HG02884 (cell line): ENCODE data around the gene CHORDC1.
A peak's percentile ranks its signal among the peaks of the same experiment; 100 is the strongest.
"Not testable (repeated sequence)": the region's sequence is repeated elsewhere in the genome, so short reads cannot be mapped to it uniquely, and the experiment has no call there.

ENCODE experiments used
- ATAC-seq: cut with Tn5 transposase; IDR thresholded peaks from one replicate; pipeline ENCODE4 v1.9.1; 2021; ENCODE audit warnings: mild to moderate bottlenecking, moderate library complexity; ENCODE audit not compliant: unreplicated experiment

Gene CHORDC1

DNA sequence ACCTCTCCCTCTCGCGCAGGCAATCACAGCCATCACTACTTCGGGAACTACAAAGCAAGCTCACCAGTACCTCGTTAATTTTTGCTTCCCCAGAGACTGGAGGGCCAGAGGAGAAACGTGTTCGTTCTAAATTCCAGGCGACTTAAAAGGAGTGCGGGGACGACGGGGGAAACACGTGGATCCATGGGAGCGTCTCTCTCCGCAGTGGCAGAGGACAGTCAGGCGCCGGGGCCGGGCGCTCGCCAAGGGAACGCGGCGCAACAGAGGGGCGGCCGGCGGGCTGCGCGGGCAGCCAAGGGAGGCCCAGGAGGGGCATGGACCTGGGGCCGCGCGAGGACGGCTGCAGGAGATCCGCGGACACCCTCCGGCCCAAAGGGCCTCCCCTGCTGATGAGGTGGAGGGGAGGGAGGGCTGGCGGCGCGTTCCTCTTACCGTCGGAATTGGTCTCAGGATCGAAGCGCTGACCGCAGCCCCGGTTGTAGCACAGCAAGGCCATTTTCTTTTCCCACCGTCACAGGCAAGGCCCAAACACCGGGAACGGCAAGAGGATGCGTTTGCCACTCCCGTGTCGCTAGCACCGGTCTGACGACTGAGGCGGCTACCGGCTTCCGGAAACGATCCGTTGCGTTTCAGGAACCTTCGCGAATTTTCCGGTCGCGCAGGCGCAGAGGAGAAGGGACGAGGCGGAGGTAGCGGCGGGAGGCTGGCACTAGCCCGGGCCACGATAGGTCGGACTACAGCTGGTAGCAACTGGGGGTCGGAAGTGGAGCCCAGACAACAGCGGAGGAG lies at the start of gene CHORDC1:
Gene CHORDC1 (minus strand): TSS at position 591 of the 789 bp plus-strand sequence. CDS start 95 bp downstream, at position 496.
- peak; percentile 85 for ATAC-seq

DNA sequence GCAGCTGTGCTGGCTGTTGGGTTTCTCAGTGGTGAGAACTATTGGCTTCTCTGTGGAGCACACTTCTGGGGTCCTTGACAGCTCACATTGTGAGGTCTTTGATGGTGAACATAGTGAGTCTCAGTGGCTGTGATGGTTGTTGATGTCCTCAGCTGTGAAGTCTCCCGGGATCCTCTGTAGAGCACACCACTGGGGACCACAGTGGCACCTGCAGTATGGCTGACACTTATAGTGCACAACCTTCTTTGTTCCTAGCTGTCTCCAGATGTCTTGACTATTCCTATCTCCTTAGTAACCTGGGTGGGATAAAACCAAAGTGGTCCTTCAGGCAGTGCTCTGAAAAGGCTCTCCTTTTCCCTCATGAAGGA lies 34.3 kb upstream of the CHORDC1 start:
- ATAC-seq: no peak

DNA sequence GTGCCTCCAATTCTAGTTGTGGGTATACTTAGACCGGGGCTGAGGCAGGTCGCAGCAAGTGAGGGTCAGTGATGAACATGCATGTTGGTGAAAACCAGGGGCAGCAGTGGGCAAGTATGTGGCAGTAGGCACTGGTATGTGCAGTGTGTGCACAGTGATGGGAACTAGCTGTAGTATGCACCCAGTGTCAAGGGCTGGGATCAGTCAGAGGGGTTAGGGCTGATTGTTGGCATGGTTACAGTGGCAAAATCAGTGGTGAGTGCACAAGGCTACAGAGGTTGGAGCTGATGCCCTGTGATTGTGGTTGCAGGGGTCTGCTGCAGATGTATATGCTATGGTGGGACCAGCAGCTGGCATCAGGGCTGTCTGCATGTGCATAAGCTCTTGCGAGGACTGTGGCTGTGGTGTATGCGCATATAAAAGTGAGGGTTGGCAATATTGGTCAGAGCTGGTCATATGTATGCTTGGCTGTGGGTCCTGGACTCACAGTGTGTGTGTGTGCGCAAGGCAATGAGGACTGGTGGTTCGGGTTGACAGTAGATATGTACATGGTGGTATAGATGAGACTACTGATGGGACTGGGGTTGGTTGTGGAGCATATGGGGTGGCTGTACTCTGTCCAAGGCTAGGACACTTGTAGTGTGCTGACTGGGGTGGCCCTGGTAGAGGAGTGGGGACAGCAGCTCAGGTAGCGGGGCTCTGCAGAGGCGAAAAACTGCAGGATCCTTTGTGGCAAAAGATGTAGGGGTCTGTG lies 33.7 kb upstream of the CHORDC1 start:
- ATAC-seq: no peak

DNA sequence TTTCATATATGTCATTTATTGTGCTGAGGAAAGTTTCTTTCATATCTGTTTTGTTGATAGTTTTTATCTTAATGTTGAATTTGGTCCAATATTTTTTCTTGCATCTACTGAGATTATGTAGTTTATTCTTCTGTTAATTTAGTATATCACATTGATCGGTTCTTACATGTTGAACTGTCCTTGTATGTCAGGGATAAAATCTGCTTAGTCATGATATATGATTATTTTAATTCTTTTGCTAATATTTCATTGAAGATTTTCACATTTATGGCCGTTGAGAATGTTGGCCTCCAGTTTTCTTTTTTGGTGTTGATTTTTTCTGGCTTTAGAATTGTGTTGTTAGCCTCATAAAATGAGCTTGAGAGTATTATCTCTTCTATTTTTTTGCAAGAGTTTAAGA lies 31.2 kb upstream of the CHORDC1 start:
- no peak for ATAC-seq

DNA sequence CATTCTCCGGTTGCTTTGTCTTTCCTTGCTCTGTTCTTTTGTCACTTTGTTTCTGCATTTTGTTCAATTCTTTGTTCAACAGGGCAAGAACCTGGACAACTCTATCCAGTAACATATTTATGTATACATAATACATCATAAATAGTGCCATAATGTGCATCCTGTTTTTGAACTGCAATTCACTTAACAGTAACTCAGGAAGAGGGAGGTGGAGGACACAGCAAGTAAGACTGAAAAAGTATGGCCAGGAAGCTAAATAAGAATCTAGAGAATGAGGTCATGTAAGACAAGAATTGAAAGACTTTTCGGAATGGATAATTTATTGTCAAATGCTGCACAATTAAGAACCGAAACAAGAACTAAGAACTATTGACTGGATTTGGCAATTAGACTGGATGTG lies 29.2 kb upstream of the CHORDC1 start:
- ATAC-seq: no peak

DNA sequence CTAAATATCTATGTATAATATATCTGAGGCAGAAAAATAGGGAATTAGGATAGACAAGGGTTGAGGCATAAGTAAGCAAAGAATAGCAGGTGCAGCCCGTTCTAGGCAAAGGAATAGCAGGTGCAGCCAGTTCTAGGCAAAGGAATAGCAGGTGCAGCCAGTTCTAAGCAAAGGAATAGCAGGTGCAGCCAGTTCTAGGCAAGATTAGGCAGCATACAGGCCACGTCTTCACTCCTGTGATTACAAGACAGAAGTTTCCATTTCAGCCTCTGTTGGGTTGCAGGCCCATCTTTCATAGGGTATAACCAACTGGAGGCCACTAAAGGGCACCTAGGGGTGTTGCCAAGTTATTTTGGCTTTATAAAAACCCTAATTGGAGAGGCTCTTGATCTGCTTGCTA lies 28.8 kb upstream of the CHORDC1 start:
- ATAC-seq: peak; percentile 17

DNA sequence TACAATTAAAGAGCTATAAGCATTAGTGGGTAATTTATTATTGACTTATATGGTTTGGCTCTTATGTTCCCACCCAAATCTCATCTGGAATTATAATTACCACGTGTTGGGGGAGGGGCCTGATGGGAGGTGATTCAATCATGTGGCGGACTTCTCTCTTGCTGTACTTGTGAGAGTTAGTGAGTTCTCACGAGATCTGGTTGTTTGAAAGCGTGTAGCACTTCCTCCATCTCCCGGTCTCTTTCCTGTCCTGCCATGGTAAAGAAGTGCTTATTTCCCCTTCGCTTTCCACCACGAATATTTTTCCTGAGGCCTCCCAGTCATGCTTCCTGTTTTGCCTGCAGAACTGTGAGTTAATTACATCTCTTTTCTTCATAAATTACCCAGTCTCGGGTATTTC lies 28.1 kb upstream of the CHORDC1 start:
- peak; percentile 74 for ATAC-seq

DNA sequence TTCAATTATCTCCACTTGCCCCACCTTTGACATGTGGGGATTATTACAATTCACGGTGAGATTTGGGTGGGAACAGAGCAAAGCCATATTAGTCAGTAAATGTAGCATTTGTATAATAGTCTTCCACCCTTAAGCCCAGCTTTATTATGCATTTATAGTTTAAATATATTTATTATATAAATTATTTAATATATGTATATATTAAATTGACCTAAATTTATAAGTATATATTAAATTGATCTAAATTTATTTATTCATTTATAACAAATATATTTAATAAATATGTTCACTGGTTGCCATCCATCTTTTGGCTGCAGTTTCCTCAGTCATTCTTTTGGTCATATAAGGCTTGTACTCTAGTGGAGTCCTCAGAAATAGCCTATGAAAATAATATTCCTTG lies 23.6 kb upstream of the CHORDC1 start:
- no peak for ATAC-seq

DNA sequence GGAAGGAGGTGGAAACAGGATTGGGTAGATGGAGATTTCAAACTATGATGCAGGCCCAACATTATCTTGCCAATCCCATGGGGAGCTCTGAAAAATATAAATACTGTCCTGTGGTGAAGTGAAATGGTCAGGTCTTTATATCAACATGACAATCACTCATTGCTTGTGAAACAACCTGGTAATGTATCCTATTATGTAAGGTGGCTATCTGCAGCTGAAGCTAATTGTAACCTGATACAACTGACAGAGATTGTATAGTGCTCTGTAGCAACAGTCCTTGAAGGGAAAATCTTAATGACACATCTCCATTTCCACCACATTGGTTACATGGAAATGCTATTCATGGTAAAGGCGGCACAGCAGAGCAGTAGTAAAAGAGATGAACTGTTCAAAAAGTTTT lies 20.7 kb upstream of the CHORDC1 start:
- no peak for ATAC-seq

DNA sequence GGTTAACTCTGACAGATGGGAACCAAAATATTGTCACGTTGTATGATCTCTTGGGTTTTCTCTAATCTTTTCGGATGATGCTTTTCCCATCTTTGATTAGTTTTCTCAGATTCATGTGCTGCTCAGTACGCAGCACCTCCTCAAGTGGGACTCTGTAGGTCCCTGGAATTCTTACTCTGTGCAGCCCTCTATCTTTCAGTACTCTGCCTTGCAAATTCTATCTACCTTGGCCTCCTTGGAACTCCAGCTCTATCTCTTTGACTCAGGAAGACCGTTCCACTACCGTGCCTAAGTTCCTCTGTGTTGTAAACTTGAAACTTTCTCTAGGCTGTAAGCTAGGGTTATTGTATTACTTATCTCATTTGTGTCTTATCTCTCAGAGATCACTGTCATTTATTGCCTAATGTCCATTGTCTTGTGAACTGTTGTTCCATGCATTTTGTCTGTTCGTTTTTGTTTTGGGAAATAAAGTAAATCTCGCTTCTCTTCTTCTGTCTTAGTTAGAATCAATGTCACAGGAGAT lies 20.1 kb upstream of the CHORDC1 start:
- ATAC-seq: no peak

DNA sequence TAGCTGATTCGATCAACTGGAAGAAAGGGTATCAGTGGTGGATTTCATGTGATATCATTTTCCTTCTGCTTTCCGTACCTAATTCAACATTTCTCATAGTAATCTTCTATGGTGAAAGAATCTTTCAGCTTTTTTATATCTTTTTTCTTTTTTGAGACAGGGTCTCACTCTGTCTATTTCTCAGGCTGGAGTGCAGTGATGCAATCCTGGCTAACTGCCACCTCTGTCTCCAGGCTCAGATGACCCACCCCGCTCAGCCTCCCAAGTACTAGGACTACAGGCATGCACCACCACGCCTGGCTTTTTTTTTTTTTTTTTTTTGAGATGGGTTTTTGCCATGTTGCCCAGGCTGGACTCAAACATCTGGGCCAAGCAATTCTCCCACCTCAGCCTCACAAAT lies 18.6 kb upstream of the CHORDC1 start:
- ATAC-seq: no peak

DNA sequence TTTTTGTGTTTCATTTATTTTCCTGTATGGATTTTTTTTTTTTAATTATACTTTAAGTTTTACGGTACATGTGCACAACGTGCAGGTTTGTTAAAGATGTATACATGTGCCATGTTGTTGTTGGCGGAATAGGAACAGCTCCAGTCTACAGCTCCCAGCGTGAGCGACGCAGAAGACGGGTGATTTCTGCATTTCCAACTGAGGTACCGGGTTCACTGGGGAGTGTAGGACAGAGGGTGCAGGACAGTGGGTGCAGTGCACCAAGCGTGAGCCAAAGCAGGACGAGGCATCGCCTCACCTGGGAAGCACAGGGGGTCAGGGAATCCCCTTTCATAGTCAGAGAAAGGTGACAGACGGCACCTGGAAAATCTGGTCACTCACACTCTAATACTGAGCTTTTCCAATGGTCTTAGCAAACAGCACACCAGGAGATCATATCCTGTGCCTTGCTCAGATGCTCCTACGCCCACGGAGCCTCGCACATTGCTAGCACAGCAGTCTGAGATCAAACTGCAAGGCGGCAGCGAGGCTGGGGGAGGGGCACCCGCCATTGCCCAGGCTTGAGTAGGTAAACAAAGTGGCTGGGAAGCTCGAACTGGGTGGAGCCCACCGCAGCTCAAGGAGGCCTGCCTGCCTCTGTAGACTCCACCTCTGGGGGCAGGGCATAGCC lies 17.3 kb upstream of the CHORDC1 start:
- ATAC-seq: not testable (repeated sequence)

DNA sequence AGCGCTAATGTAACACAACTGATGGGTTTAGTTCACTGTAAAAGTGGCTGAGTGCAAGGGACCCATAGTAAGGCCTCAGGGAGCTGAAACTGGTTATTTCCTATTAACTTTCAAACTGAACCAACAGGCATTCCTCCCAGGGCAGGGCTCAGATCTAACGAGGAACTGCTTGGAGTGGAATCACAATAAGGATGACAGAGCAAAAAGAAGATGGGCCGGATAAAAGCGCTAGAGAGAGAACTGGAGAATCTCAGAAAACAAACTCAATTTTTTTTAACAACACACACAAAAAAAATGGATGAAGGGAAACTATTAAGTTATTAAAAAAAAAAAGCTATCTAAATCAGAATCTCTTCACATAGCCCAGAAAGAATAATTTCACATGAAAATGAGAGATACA lies 14.2 kb upstream of the CHORDC1 start:
- ATAC-seq: no peak

DNA sequence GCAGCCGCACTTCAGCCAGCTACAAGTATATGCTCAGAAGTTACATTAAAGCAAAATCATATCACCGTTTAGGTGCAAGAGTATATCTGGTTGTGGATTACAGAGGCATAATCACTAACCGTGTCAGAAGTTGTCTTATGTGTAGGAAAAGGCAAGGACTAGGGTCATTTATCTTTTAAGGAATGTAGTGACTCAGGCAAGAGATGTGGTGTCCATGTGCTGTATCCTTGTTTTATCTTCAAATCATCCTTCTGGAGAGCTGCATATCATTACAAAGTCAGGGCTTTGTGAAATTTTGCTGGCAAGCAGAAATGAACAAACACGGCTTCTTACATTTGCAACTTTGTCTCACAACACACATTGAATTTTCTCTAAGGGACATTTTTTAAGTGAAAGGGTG lies 12.7 kb upstream of the CHORDC1 start:
- ATAC-seq: no peak

DNA sequence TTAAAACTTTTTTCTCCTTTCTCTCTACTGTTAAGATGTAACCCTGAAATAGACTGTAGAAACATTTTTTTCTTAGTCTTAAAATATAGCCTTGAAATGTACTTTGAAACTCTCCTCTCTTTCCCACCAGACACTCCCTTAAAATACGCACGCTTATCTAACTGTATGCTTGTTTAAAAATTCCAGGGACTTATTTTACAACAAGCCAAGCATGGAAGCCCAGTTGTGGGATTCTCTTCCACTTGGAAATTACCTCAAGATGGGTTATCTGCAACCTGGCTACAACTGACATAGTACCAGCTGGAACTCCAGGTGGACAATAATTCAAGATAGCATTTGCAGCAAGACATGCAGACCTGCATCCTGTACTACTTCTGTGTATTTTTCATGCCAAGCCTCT lies 12.1 kb upstream of the CHORDC1 start:
- ATAC-seq: no peak

DNA sequence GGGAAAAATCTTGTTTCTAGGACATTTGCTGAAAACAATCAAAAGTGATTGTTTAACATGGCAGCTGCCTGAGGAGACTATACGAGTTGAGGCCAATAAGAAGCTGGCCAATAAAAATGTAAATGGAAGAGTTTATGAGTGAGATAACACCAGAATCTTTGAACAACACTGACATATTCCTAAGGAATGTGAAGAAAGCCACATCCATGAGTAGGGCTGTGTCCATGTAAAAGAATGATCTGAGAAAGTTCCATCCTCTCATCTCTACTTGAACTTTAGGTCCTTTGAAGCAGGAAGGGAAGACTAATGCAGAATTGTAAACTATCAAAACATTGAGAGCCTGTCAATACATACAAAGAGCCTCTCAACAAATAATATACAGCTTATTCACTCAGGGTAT lies 6.9 kb upstream of the CHORDC1 start:
- no peak for ATAC-seq

DNA sequence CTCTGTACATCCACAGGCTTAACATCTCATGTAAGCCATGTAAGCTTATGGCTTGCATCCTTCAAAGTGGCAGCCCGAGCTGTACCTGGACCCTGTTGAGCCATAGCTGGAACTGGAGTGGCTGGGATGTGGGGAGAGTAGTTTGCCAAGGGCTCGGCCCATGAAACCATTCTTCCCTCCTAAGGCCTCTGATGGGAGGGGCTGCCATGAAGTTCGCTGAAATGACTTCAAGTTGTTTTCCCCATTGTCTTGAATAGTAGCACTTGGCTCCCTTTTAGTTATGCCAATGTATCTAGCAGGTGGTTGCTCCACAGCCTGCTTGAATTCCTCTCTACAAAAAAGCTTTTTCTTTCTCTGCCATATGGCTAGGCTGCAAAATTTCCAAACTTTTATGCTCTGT lies 5.2 kb upstream of the CHORDC1 start:
- no peak for ATAC-seq

DNA sequence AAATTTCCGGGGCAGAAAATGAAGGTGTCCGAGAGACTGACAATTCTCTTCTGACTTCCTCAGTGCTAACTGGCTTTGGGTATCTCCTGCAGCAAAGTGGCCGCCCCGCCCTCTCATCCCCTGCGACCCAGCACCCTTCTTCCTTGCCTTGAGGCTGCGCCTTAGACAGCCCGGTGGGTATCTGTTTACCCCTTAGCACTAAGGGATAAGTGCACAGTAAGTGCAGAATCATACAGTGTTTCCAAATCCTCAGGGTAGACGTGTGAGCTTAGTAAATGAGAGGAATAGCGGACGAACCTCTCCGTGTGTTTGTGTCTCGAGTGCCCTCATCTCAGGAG lies 368 bp upstream of the CHORDC1 start:
- ATAC-seq: peak; percentile 45

DNA sequence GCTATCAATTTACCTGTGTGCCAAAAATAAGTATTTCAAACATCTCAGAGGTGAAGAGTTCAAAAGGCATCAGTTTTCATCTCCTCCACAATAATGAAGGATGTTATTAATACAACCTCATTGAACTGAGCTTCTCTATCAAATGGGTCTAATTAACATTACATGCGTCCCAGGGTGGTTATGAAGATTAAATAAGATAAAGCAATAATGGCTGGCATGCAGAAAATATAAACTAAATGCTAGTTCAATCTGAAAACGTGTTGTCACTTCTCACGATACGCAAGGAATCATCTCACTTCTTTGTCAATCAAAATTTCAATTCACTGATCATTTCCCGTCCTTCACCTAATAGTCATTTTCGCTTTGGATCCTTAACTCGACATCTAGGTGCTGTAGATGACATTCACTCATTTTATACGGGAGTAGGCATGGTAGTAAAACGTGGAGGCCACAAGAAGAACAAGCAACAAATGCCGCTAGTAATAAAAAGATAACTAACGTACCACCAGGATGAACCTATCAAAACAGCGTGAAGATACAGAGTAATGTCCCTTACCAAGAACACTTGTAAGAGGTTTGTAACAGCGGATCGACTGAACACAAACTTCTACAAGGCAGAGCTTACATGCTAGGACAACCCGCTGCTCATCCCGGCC lies 918 bp downstream of the CHORDC1 start:
- ATAC-seq: peak; percentile 9

DNA sequence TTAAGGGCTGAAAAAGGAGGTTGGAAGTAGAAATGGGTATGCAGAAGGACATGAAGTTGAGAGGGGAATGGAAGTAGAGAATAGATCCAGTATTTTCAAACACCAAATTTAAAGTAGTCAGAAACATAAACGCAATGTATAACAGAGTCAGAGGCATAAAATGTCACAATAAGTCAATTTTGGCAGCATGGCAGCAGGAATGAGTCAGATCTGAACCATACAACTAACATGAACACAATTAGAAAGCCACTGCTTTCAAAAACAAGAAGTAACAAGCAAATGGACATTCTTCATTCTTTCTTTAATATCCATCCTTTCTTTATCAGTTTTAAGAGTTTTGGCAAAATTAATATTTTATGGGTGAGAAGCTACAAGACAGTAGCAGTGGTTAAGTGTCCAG lies 2.5 kb downstream of the CHORDC1 start:
- no peak for ATAC-seq

DNA sequence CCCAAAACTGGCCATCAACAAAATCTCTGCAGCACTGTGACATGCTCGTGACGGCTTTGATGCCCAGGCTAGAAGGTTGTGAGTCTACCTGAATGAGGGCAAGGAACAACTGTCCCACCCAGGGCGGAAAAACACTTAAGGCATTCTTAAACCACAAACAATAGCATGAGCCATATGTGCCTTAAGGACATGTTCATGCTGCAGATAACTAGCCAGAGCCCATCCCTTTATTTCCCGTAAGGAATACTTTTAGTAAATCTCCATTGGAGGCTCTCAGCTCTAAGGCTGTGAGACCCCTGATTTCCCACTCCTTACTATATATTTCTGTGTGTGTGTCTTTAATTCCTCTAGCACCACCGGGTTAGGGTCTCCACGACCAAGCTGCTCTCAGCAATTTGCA lies 3.4 kb downstream of the CHORDC1 start:
- no peak for ATAC-seq
